Measurements from ENCODE around the gene ALDH7A1. TPM values are rescaled to one million over a fixed set of nuclear protein-coding genes. Genes with fewer than 3 reads are reported as not detected.

The ALDH7A1 gene
- total RNA-seq, 4 donors from 2014 or later: 2.7 to 6.3 (median 4.7) TPM

DNA sequence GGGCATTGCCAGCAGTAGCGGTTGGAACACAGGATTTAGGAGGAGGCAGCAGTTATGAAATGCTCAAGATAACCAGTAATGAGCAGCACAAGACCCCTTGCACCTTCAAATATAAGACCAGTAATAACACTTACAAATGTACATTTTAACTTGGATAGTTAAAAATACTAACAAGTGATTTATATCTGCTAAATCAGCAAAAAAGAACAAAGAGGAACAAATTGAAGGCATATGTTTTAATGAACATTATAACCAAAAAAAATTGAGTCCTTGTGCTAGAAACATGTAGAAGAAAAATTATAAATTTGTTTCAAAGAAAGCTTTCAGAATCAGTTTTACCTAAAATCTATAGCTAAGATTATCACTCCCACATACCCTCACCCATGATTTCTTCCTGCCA, 52.0 kb downstream of the ALDH7A1 start:
- Histone ChIP-seq H3K36me3 (peaks cover 0 to 4% of the 10 kb centered on the region in 2 donors), H3K4me3 (no peak overlapping the region), H3K9me3 (no peaks in the 10 kb centered on the region), H3K27ac (no peak overlapping the region), H3K4me1 (no peaks in the 10 kb centered on the region), H3K27me3 (no peaks in the 10 kb centered on the region)
- in situ Hi-C loops (cut with MboI; ENCODE audit: low sequenced_read_pairs in 4 of 4) (no loop called here), intact Hi-C loops (cut with DNase I; ENCODE audit: low total_unique reads) (no loop called here)
- DNase-seq (no peak), ATAC-seq (no peak)
- TF ChIP-seq, protein P1, sequence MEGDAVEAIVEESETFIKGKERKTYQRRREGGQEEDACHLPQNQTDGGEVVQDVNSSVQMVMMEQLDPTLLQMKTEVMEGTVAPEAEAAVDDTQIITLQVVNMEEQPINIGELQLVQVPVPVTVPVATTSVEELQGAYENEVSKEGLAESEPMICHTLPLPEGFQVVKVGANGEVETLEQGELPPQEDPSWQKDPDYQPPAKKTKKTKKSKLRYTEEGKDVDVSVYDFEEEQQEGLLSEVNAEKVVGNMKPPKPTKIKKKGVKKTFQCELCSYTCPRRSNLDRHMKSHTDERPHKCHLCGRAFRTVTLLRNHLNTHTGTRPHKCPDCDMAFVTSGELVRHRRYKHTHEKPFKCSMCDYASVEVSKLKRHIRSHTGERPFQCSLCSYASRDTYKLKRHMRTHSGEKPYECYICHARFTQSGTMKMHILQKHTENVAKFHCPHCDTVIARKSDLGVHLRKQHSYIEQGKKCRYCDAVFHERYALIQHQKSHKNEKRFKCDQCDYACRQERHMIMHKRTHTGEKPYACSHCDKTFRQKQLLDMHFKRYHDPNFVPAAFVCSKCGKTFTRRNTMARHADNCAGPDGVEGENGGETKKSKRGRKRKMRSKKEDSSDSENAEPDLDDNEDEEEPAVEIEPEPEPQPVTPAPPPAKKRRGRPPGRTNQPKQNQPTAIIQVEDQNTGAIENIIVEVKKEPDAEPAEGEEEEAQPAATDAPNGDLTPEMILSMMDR (IDR thresholded peaks at IDR 0.05 in 4 of 5, conservative IDR thresholded peaks at IDR 0.05 in 1 of 5): no peak

DNA sequence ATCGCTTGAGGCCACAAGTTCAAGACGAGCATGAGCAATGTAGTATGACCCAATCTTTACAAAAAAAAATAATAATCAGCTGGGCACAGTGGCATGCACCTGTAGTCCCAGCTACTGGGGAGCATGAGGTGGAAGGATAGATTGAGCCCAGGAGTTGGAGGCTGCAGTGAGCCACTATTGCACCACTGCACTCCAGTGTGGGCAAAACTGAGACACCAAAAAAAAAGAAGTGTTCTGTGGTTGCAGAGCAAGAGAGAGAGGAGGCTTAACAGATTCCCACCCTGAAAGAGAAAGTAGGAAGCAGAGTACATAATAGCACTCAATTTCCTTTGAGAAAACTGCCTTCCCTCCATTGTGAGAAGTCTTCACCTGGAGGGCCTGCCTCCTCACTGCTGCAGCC, 52.6 kb downstream of the ALDH7A1 start:
- Histone ChIP-seq H3K4me3 (no peak overlapping the region), H3K27me3 (no peaks in the 10 kb centered on the region), H3K36me3 (peaks cover 0 to 4% of the 10 kb centered on the region in 2 donors), H3K4me1 (no peaks in the 10 kb centered on the region), H3K27ac (no peak overlapping the region), H3K9me3 (no peaks in the 10 kb centered on the region)
- ATAC-seq: no peak
- no peak for DNase-seq
- in situ Hi-C loops (cut with MboI; ENCODE audit: low sequenced_read_pairs in 4 of 4): no loop called here
- intact Hi-C loops (cut with DNase I; ENCODE audit: low total_unique reads): no loop called here
- TF ChIP-seq, protein P1 (IDR thresholded peaks at IDR 0.05 in 4 of 5, conservative IDR thresholded peaks at IDR 0.05 in 1 of 5): no peak
- TF ChIP-seq POLR2A (IDR thresholded peaks at IDR 0.05): no peak

DNA sequence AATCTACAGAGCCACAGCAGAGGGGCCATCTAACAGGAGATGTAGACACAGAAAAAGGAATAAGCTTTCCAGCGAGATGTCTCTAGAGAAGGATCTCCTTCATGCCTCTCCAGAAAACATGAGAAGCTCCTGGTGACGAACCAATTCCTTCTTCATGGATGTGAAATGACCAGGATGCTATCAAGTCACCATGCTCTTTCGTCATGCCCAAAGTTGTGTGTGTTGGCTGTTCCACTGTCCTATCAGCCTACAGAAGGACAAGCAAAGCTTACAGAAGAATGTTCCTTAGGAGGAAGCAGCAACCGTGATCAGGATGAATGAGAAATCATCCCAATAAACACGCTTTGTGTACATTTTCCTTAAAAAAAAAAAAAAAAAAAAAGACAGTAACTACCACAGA, 54.4 kb downstream of the ALDH7A1 start:
- ATAC-seq: no peak
- intact Hi-C loops (cut with DNase I; ENCODE audit: low total_unique reads): no loop called here
- no peak for TF ChIP-seq POLR2A (IDR thresholded peaks at IDR 0.05)
- TF ChIP-seq, protein P1 (IDR thresholded peaks at IDR 0.05 in 4 of 5, conservative IDR thresholded peaks at IDR 0.05 in 1 of 5): no peak

DNA sequence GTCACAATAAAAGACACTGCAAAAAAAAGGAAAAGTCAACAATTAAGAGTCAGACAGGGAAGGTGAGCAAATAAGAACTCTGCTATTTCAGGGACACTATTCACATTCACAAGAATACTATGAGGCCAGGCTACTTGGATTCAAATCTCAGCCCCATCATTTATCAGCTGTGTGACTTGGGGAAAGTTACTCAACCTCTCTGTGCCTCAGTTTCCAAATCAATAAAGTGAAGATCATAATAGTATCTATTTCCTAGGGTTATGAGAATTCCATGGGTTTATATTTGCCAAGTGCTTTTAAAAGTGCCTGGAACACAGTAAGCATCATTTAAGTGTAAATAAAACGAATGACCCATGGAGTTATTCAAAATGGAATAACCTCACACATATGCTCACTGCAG, 56.4 kb downstream of the ALDH7A1 start:
- intact Hi-C loops (cut with DNase I; ENCODE audit: low total_unique reads) (no loop called here), in situ Hi-C loops (cut with MboI; ENCODE audit: low sequenced_read_pairs in 4 of 4) (loop anchor here (5.0 kb wide), 2 partner anchors 181 to 186 kb away; no protein-coding TSS in a partner anchor)
- no peaks in the 10 kb centered on the region for H3K27me3 ChIP-seq
- no peak overlapping the region for H3K4me3 ChIP-seq
- H3K27ac ChIP-seq: no peak overlapping the region
- TF ChIP-seq POLR2A (IDR thresholded peaks at IDR 0.05): no peak
- TF ChIP-seq, protein P1 (IDR thresholded peaks at IDR 0.05 in 4 of 5, conservative IDR thresholded peaks at IDR 0.05 in 1 of 5): no peak
- H3K4me1 ChIP-seq: no peaks in the 10 kb centered on the region
- ATAC-seq (no peak), DNase-seq (no peak)
- H3K36me3 ChIP-seq: no peaks in the 10 kb centered on the region
- no peaks in the 10 kb centered on the region for H3K9me3 ChIP-seq

More for the DNA sequence above, 54.4 kb downstream of the ALDH7A1 start:
- no peak overlapping the region for H3K27ac ChIP-seq
- no peaks in the 10 kb centered on the region for H3K36me3 ChIP-seq
- H3K9me3 ChIP-seq: no peaks in the 10 kb centered on the region
- in situ Hi-C loops (cut with MboI; ENCODE audit: low sequenced_read_pairs in 4 of 4): no loop called here
- no peaks in the 10 kb centered on the region for H3K4me1 ChIP-seq
- no peak for DNase-seq
- no peak overlapping the region for H3K4me3 ChIP-seq
- no peaks in the 10 kb centered on the region for H3K27me3 ChIP-seq

- intact Hi-C loops (cut with DNase I; ENCODE audit: low total_unique reads): no loop called here
- ATAC-seq: peak in 1 of 2 donors; percentile 49
- no peak for DNase-seq
Measured at GRCh38 chr5:126536874-126537273, 58.1 kb downstream of the ALDH7A1 start.

More at GRCh38 chr5:126536874-126537273, 58.1 kb downstream of the ALDH7A1 start:
- H3K4me1 ChIP-seq: no peaks in the 10 kb centered on the region
- H3K4me3 ChIP-seq: no peak overlapping the region
- TF ChIP-seq POLR2A (IDR thresholded peaks at IDR 0.05): no peak
- TF ChIP-seq, protein P1 (IDR thresholded peaks at IDR 0.05 in 4 of 5, conservative IDR thresholded peaks at IDR 0.05 in 1 of 5): no peak
- no peak overlapping the region for H3K27ac ChIP-seq
- no peaks in the 10 kb centered on the region for H3K36me3 ChIP-seq
- no peaks in the 10 kb centered on the region for H3K9me3 ChIP-seq
- no peaks in the 10 kb centered on the region for H3K27me3 ChIP-seq
- in situ Hi-C loops (cut with MboI; ENCODE audit: low sequenced_read_pairs in 4 of 4): loop anchor here (5.0 kb wide), 2 partner anchors 180 to 185 kb away; no protein-coding TSS in a partner anchor
